Activated T-cell treated with anti-CD3 and anti-CD28 coated beads for 48 hours (primary cell): ENCODE results near the gene LEFTY1.
A peak's percentile ranks its signal among the peaks of the same experiment; 100 is the strongest.

Experiments
- DNase-seq: peaks from one replicate; pipeline ENCODE4 v3.0.0-alpha.2; 2020; ENCODE audit warnings: low read depth

The LEFTY1 gene

GRCh38 chr1:225871359-225872074 is 17.4 kb downstream of the LEFTY1 start:
- no peak for DNase-seq

GRCh38 chr1:225870911-225871310 is 18.0 kb downstream of the LEFTY1 start:
- no peak for DNase-seq

GRCh38 chr1:225868631-225869330 is 20.2 kb downstream of the LEFTY1 start:
- no peak for DNase-seq

- DNase-seq: no peak
Measured at GRCh38 chr1:225866981-225867380, 22.0 kb downstream of the LEFTY1 start.

- DNase-seq: peak; percentile 65
Measured at GRCh38 chr1:225866061-225866837, 22.7 kb downstream of the LEFTY1 start.

GRCh38 chr1:225865514-225865913 is 23.4 kb downstream of the LEFTY1 start:
- no peak for DNase-seq

- no peak for DNase-seq
Measured at GRCh38 chr1:225863167-225863566, 25.8 kb downstream of the LEFTY1 start.

- no peak for DNase-seq
Measured at GRCh38 chr1:225862581-225862950, 26.4 kb downstream of the LEFTY1 start.

GRCh38 chr1:225861834-225862580 is 26.9 kb downstream of the LEFTY1 start:
- DNase-seq: no peak

- DNase-seq: no peak
Measured at GRCh38 chr1:225860876-225861441, 28.0 kb downstream of the LEFTY1 start.

GRCh38 chr1:225860107-225860506 is 28.8 kb downstream of the LEFTY1 start:
- no peak for DNase-seq

- DNase-seq: no peak
Measured at GRCh38 chr1:225859151-225859550, 29.8 kb downstream of the LEFTY1 start.

GRCh38 chr1:225857256-225857655 is 31.7 kb downstream of the LEFTY1 start:
- DNase-seq: no peak

- no peak for DNase-seq
Measured at GRCh38 chr1:225855503-225856300, 33.2 kb downstream of the LEFTY1 start.

GRCh38 chr1:225853441-225853840 is 35.5 kb downstream of the LEFTY1 start:
- no peak for DNase-seq

- DNase-seq: no peak
Measured at GRCh38 chr1:225852413-225853124, 36.4 kb downstream of the LEFTY1 start.

- DNase-seq: no peak
Measured at GRCh38 chr1:225851805-225852204, 37.1 kb downstream of the LEFTY1 start.

GRCh38 chr1:225850370-225850769 is 38.6 kb downstream of the LEFTY1 start:
- DNase-seq: no peak

- DNase-seq: no peak
Measured at GRCh38 chr1:225849925-225850324, 39.0 kb downstream of the LEFTY1 start.
